Limb (tissue), 2 donors: ENCODE measurements around the gene KIAA1217.
A peak's percentile ranks its signal among the peaks of the same experiment; 100 is the strongest.

ENCODE experiments used
- DNase-seq, 2 donors: peaks; one replicate each; pipeline ENCODE4 v3.0.0-alpha.2; 2016; ENCODE audit errors: extremely low spot score in 2 of 2

Gene KIAA1217

GRCh38 chr10:24493165-24493564 is 284.2 kb downstream of the KIAA1217 start:
- DNase-seq: no peak

GRCh38 chr10:24494236-24494635 is 285.3 kb downstream of the KIAA1217 start:
- no peak for DNase-seq

GRCh38 chr10:24494777-24495176 is 285.8 kb downstream of the KIAA1217 start:
- DNase-seq: no peak

DNA sequence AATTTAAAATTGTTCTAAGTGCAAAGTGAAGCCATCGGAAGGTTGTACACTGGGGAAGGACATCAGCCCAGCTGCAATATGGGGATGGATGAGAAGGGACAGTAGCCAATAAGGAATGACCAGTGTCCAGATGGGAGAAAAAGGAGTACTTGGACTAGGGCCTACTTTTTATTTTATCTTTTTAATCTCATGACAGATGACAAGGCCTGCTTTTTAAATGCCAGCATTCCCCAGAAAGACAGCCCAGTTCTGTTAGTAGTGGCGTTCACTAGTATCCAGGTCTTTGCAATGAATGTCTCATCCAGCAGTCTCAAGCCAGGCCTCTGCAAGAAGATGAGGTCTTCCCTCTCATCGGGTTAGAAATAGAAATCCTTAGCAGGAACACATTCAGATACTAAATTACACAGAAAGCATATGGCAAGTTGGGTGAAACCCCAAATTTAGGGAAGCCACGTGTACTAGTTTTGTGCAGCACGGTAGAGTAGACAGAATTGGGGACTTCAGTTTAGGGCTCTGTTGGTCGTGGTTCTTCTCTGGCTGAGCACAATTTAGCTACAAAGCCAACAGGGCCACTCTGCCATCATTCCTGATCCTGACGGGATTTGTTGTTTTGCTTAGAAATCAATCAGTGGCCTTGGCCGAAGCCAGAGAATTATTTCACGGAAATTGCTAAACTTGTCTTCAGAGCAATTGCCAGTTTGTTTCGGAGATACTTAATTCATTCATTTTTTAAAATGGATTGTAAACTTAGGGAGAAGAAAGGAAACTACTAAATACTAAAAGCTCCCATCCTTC is 286.9 kb downstream of the KIAA1217 start:
- no peak for DNase-seq

GRCh38 chr10:24496906-24497305 is 288.0 kb downstream of the KIAA1217 start:
- DNase-seq: peak in 1 of 2 donors; percentile 64

DNA sequence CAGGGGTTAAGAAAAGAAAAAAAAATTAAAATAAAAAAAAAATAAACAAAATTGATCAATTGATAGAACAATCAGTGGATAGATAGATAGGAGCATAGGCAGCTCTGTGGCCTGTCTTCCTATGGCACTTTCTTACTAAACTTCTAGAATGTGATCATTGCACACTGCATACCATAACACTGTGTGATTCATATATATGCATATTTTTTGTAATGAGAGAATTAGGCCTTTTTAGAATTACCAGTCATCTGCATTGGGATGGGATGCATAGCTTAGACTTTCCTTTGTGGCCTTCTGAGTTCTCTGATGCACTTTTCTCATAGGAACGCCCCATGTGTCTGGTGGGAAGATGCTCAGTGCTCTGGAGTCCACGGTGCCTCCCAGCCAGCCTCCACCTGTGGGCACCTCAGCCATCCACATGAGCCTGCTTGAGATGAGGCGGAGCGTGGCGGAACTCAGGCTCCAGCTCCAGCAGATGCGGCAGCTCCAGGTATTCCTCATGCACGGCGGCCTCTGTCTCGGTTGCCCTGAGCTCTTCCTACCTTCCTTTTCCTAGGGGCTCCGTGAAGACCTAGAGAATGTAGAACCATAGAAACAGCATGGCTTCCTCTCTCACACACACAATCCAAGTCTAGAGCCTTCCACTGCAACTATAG is 292.2 kb downstream of the KIAA1217 start:
- no peak for DNase-seq

GRCh38 chr10:24502006-24502405 is 293.1 kb downstream of the KIAA1217 start:
- DNase-seq: peak in 1 of 2 donors; percentile 16

GRCh38 chr10:24502801-24503460 is 294.0 kb downstream of the KIAA1217 start:
- no peak for DNase-seq

- peak; percentile 27 to 49 for DNase-seq
These were observed 294.8 kb downstream of the KIAA1217 start for GRCh38 chr10:24503461-24504320.

DNA sequence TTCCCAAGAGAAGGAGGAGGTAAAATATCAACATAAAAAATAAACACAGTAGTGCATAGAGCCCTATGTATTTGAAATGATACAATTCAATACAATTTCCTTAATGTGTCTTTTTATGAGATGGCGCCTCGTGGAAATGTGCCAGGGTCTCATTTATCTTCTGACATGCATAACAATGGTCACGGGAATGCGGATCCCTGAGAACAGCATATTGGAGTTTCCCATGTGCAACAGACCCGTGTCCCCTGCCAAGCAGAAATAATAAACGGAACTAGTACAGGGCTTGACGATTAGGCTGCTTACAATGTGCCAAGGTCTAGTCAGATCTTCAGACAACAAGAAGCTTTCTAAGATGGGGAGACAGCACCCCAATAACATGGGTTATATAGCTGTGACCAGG is 296.8 kb downstream of the KIAA1217 start:
- no peak for DNase-seq

DNA sequence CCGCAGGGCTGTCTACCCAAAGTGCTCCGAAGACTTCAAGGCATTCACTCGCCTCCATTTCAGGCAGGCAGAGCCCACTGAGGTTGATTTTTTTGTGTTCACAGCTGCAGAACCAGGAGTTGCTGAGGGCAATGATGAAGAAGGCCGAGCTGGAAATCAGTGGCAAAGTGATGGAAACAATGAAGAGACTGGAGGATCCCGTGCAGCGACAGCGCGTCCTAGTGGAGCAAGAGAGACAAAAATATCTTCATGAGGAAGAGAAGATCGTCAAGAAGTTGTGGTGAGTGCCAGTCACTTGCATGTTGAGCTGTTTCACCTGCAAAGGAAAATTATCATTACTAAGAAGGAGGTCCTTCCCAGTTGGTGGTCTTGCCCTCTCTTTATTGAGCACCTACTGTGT is 304.2 kb downstream of the KIAA1217 start:
- DNase-seq: no peak

- DNase-seq: no peak
These were observed 306.5 kb downstream of the KIAA1217 start for GRCh38 chr10:24515481-24515880.

- DNase-seq: no peak
These were observed 309.5 kb downstream of the KIAA1217 start for GRCh38 chr10:24518411-24518810.

DNA sequence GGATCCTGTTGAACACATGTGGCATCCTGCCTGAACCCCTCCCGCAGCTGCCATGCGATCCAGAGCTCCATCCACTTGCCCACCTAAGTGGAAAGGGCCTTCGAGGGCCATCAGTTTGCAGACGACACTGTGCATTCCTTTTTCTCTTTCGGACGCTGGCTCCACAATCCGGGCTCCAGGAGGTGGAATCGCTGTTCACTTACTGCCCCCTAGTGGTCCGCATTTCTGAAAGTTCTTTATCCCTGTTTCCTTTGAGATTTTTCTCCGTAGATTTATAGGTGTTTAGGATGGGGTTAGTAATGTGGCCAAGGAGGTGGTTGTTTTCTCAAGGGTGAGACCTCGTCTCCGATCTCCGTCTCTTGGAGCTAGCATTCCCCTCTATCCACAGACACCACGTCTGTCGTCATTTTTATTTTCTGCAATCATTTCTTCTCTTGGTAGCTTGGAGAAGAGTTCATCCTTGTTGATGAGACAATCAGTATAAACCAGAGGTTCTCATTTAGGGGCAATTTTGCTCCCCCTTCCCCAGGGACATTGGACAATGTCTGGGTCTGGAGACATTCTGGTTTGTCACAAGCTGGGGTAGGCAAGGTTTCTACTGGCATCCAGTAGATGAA is 310.2 kb downstream of the KIAA1217 start:
- DNase-seq: peak; percentile 78 to 80

DNA sequence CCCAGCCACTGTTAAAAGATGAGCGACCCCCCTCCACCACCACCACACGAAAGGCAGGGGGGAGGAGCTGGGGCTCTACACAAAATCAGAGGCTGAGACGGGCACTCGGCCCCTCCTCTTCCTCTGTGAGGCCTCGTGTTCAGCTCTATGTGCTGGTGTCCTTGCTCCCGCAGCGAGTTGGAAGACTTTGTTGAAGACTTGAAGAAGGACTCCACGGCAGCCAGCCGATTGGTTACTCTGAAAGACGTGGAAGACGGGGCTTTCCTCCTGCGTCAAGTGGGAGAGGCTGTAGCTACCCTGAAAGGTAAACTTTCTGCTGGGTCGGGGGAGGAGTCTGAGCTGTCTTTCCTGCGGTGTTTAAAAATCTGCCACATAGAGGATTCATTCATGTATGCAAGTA is 311.0 kb downstream of the KIAA1217 start:
- DNase-seq: no peak

DNA sequence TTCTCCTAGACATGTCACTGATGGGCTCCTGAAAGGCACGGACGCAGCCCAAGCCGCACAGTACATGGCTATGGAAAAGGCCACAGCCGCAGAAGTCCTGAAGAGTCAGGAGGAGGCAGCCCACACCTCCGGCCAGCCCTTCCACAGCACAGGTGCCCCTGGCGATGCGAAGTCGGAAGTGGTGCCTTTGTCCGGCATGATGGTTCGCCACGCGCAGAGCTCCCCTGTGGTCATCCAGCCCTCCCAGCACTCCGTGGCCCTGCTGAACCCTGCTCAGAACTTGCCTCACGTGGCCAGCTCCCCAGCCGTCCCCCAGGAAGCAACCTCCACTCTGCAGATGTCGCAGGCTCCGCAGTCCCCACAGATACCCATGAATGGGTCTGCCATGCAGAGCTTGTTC is 315.4 kb downstream of the KIAA1217 start:
- no peak for DNase-seq

- no peak for DNase-seq
These were observed 317.2 kb downstream of the KIAA1217 start for GRCh38 chr10:24526085-24526649.

DNA sequence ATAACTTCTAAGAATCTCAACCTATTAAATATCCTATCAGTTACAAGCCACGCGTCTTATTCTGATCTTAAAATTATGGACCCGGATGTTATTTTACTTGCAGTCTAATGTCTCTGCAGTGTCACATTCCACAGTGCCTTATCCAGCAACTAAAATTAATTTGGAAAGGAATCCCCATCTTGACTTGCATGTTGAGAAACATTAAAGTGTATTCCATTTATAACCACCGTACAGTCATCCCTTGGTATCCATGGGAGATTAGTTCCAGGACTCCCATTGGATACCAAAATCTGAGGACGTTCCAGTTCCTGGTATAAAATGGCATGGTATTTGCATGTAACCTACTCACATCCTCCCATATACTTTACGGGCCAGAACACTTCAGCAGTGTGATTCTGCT is 320.0 kb downstream of the KIAA1217 start:
- DNase-seq: no peak

DNA sequence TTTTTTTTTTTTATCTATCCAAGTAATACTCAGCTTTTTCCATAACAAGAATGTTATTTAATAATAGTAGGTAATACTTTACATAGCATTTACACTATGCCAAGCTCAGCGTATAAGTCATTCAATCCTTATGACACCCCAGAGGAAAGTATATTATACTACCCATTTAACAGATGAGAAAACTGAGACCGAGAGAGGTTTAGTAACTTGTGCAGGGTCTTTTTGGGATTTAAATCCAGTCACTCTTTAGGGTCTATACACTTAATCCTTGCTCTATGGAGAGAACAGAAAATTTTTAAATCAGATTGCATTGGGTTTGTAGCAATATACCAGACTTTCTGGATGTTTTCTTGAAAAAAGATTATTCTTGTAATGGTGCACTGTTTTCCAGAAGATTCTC is 322.5 kb downstream of the KIAA1217 start:
- no peak for DNase-seq

DNA sequence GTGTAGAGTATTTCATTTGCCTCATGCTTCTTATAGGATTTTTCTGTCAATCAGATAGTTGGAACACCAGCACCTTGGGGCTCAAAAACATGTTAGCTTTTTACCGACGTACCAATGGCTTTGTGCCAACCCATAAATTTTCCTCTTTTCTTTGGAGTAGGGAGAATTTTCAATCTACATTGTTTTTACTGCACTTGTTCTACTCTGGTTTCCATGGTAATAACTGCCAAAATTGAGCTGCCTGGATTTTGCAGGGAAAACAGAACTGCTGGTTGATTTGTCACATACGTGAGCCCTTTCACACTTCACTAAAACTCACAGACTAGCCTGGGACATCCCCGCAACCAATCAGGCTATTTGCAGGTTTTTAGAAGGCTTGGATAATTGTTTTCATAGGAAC is 325.0 kb downstream of the KIAA1217 start:
- DNase-seq: no peak

DNA sequence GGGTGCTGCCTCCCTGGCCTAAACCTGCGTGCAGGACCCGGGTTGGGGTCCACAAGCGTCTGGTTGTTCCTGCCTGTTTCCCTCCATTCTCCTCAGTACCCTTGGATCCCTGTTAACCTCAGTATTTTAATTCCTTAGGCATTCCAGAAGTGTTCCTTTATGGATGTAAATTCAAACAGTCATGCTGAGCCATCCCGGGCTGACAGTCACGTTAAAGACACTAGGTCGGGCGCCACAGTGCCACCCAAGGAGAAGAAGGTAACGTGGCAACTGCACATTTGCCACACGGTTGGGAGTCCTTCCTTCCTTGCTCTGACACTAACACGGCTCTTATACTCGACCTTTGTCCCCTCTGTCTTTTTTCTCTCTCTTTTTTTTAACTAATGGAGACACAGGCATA is 327.7 kb downstream of the KIAA1217 start:
- no peak for DNase-seq
